ENCODE results near the gene QRFPR.

GRCh38 chr4:121390335-121390734 lies 9.5 kb upstream of the QRFPR start:
- TF ChIP-seq CTCF (IDR thresholded peaks at IDR 0.05) (no peak), POLR2A (IDR thresholded peaks at IDR 0.05) (no peak)
